Gastrocnemius medialis (tissue), 4 donors: ENCODE measurements around the gene HOXB6. TPM values are rescaled to one million over a fixed set of nuclear protein-coding genes. Genes with fewer than 3 reads are reported as not detected.

Experiments used
- microRNA counts, 2 donors: library from miRNA; unstranded; fragments of <30 nt; microRNA quantifications; one replicate each; lab custom pipeline; 2016
- microRNA-seq, 2 donors: library from miRNA; unstranded; fragments of <30 nt; microRNA quantifications; one replicate each; pipeline ENCODE4, GENCODE V29; 2016; ENCODE audit warnings: borderline replicate concordance in 2 of 2
- total RNA-seq, 4 donors: library from RNA; depleted of rRNA; stranded (reverse); fragments of >200 nt; gene quantifications; one replicate each; pipeline versions ENCODE4 v1.1.0 to v1.2.3, GENCODE V29; 2016

HOXB6 gene
- total RNA-seq, 4 donors from 2014 or later = 0.55 to 3.0 (median 1.3) TPM

MicroRNA genes within 50 kb of the gene (microRNA counts, 767-probe panel; counts per million panel counts)
- 448 to 4,337 counts per million in 2 donors for microRNA hsa-miR-10a-5p (lab: Ali Mortazavi, UCI)

Small RNA genes lying within 50 kb of the gene (microRNA-seq; reads per million reads assigned to microRNA genes)
- 2.4 to 17.1 reads per million in 2 donors for gene MIR196A1

Other genes with a start within 250 kb of the HOXB6 start
- gene SKAP1, start 174.8 kb downstream of the HOXB6 start, total RNA-seq = not detected
- gene HOXB1, start 74.0 kb downstream of the HOXB6 start, total RNA-seq = not detected
- 10 to 100 TPM in 2 of 4 donors, 1 to 10 TPM in 2; 4.1 to 22.1 (median 10.4) TPM for gene HOXB2, start 59.9 kb downstream of the HOXB6 start, total RNA-seq
- gene HOXB4, start 26.6 kb downstream of the HOXB6 start, total RNA-seq = 1 to 10 TPM in 1 of 4 donors, under 1 TPM in 3; 0.18 to 1.8 (median 0.51) TPM
- 1 to 10 TPM; 1.3 to 5.5 (median 2.2) TPM for gene HOXB3, start 14.7 kb downstream of the HOXB6 start, total RNA-seq
- gene HOXB5, start 11.2 kb downstream of the HOXB6 start, total RNA-seq = not detected
- 1 to 10 TPM in 1 of 4 donors, under 1 TPM in 3; 0.36 to 3.0 (median 0.65) TPM for gene HOXB7, start 6.0 kb upstream of the HOXB6 start, total RNA-seq
- gene HOXB8, start 10.3 kb upstream of the HOXB6 start, total RNA-seq = under 1 TPM in 1 of 4 donors, not detected in 3; 0.27 TPM
- gene HOXB9, start 21.4 kb upstream of the HOXB6 start, total RNA-seq = not detected
- not detected for gene PRAC1, start 117.5 kb upstream of the HOXB6 start, total RNA-seq
- not detected for gene PRAC2, start 118.2 kb upstream of the HOXB6 start, total RNA-seq
- gene HOXB13, start 123.8 kb upstream of the HOXB6 start, total RNA-seq = not detected
- under 1 TPM in 2 of 4 donors, not detected in 2; 0.10 TPM for gene TTLL6, start 212.2 kb upstream of the HOXB6 start, total RNA-seq
- gene CALCOCO2, start 226.0 kb upstream of the HOXB6 start, total RNA-seq = 100 to 1,000 TPM; 104 to 237 (median 132) TPM